Thyroid gland (tissue), 4 donors: Measurements from ENCODE around the gene EPC1. TPM values are rescaled to one million over a fixed set of nuclear protein-coding genes. Genes with fewer than 3 reads are reported as not detected.

Experiments
- small RNA-seq: library from RNA; depleted of rRNA; stranded (forward); fragments of <200 nt; gene quantifications from one replicate; pipeline ENCODE3, GENCODE V24; 2016
- total RNA-seq, 4 donors: library from RNA; depleted of rRNA; stranded (reverse); fragments of >200 nt; gene quantifications; one replicate each; pipeline ENCODE4 v1.2.3, GENCODE V29; 2016

EPC1 gene
- total RNA-seq, 4 donors from 2014 or later = 60.0 to 83.4 (median 69.0) TPM

Small RNAs within 50 kb of the gene (small RNA-seq; reads per million reads assigned to genes)
- gene RNU6-1244P = not detected

Other genes starting within 250 kb of the EPC1 start
- 10 to 100 TPM; 41.2 to 69.0 (median 55.2) TPM for gene CCDC7, start 99.0 kb upstream of the EPC1 start, total RNA-seq